SH-SY5Y (cell line): ENCODE results near the gene ETV3L.

Experiments used
- GATA2 ChIP-seq: IDR thresholded peaks from 2 replicates; pipeline ENCODE4 v1.6.1; 2011; ENCODE audit warnings: mild to moderate bottlenecking, low read depth, low read length
- GATA3 ChIP-seq: IDR thresholded peaks from 2 replicates; pipeline ENCODE4 v1.6.1; 2011; ENCODE audit warnings: low read depth, mild to moderate bottlenecking, low read length, moderate library complexity

Gene ETV3L

DNA sequence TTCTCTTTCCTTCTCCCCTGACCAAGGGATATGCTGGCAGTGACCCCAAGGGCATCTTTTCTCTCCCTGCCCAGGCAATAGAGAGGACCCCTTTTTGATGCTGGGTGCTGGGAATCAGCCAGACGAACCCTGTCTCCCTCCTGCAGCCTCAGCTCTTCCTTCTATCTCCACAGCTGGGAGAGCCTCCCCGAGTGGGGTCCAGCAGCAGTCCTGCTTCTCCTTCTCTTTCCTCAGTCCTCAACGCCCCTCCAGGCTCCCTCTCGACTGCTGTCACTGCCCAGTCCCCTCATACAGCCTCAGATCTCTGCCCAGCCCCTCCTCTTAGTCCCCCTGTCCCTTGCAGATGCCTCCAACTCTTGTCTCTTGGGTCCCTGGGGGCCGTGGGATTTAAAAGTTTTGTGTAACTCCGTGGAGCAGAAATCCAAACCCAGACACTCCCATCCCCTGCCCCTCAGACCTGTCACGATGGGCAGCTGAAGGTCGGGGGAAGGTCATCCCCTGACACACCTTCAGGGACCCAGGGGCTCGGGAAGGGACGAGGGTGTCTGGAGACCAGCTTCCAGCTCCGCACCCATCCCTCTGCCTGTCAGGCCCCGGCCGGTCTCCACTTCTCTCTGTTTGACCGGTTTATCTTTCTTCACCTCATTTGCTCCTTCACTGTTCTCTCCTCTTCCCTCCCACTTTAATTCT lies 5.8 kb upstream of the ETV3L start:
- no peak for TF ChIP-seq GATA3
- TF ChIP-seq GATA2 = no peak

DNA sequence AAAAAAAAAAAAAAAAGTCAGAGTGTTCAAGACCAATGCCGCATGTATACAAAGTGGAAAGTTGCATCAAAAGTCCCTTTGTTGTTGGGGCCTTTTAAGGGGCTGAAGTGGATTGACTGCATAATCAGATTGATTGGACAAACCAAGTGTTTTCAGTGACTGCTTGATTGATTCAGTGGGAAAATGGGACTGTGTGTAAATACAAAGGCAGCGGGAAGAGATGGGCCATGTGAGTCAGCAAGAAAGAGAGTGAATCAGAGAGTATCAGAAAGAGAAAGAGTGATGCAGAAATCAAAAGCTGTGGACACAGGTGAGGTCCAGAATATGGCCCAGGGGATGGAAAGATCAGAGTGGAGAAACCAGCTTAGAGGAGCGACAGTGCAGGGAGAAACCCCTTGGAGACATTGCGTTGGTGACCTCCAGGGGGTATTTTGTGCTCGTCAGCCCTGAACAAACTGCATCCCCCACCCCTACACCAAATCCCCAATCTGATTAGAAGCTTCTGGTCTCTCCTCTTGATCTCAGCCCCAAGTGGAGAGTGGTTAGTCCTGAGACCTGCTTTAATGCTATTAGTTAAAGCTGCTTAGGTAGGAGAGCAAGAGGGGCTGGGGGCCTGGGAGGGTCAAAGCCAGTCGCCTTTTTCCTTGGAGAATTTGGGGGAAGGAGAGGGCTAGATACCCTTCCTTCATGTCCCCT lies 5.1 kb upstream of the ETV3L start:
- TF ChIP-seq GATA2 (no peak), GATA3 (no peak)

DNA sequence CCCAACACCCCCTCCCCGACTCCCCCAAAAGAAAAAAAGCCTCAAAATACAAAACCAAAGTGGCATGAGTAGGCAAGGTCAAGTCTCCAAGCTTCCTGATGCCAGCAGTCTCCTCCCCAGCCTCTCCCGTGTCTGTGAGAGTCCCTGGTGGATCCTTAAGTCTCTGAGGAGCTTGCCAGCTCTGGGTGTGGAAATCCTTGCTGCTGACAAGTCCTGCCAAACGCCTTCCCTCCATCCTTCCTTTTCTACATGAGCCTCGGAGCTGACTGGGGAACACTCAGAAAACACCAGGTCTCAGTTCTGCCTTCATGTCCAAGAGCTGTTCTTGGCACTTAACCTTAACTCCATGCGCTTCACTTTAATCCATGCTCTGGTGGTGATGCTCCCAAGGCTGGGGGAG lies 3.7 kb upstream of the ETV3L start:
- TF ChIP-seq GATA2 (no peak), GATA3 (no peak)

DNA sequence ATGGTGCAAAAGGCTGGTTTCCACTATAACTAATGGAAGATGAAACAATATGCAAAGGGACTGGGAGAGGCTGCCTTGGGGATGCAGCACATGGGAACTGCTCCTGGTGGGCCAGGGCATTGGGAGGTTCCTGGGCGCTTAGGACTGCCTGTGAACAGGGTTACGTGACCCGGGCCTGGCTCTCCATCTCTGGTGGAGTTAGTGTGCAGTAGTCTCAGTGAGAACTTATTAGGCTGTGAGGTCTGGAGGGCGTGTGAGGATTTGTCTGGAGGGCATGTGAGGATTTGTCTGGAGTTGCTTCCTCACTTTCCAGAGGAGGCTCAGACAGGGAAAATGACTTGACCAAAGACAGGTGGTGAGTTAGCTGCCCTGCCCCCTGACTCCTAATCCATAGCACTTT lies 1.5 kb upstream of the ETV3L start:
- no peak for TF ChIP-seq GATA2
- no peak for TF ChIP-seq GATA3

DNA sequence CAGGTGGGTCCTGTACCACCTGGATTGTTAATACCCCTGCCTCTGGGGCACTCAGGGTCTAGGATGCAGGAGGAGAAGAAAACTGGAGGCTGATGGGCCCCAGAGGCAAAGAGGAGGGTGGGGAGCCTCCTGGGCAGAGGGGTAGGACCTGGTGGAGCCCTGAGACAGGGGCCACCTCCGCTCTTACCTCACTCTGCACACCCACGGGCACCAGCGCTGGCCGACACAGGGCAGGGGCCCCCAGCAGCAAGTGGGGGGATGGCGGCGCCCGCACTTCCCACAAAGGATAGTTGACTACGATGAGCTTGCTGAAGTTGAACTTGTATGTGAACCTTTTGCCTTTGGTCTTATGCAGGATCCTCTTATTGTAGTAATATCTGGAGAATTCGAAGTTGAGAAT lies 1.1 kb downstream of the ETV3L start:
- no peak for TF ChIP-seq GATA3
- TF ChIP-seq GATA2 = no peak

DNA sequence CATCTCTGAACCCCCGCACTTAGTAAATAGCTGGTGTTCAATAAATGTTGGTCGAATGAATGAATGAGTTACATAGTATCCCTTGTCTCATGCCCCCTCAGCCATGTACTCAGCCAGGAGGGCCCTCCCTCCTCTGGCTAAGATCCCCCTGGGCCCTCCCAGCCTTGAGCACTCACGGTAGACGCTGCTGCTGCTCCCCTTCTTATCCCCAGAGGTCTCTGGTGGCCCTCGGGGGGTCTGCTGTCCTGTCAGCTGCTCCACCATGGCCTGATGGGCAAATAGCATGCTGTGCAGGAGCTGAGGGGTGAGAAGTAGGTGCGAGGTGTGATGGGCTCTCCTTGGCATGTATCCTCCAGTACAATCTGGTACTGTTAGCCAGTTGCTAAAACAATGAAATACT lies 1.9 kb downstream of the ETV3L start:
- TF ChIP-seq GATA3 = no peak
- TF ChIP-seq GATA2 = no peak

DNA sequence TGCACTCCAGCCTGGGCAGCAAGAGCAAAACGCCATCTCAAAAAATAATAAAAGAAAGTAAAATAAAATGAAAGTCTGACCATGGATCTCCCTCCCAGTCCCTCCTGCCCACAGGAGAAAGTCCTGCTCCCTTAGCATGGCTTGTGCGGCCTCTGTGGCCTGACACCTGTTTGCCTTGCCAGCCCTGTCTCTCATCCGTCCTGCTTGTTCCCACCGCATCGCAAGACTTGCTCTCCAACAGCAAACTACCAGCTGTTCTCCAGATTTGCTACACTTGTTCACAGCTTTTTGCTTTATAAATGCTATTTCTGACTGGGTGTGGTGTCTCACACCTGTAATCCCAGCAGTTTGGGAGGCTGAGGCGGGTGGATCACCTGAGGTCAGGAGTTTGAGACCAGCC lies 2.7 kb downstream of the ETV3L start:
- TF ChIP-seq GATA2 = no peak

DNA sequence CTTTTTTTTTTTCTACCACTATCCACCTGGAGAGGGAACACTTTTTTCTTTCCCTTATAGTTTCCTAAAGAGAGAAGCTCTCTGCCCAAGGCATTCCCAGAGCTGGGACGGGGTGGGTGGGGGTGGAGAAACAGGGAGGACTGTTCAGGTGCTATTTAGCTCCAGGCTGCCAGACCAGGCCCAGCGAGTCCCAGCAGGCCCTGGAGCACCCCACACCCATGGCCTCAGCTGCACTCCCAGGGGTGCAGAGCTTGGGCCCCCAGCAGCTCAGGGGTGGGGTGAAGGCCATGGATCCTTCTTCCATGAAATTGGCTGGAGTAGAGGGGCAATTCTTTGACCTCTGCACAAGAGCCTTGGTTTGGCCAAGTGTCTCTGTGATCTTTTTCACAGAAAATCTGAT lies 4.1 kb downstream of the ETV3L start:
- TF ChIP-seq GATA2 = no peak
- no peak for TF ChIP-seq GATA3

DNA sequence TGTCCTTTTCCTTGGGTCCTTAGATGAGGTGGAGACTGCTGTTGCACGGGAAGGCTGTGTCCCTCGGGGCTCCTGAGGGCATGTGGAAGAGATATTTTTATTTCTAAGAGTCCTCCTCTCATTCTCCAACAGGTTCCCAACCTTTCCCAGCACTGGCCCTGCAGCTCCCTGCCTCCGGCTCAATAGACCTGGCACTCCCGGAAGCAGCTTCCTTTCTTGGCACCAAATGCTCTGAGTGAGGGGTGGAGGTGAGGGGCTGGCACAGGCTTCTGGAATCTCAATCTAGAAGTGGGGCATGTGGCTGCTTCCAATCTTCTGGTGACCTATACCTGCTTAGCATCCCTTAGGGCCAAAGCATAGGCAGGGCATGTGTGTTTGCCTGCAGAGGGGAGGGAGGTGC lies 4.5 kb downstream of the ETV3L start:
- no peak for TF ChIP-seq GATA3
- no peak for TF ChIP-seq GATA2

DNA sequence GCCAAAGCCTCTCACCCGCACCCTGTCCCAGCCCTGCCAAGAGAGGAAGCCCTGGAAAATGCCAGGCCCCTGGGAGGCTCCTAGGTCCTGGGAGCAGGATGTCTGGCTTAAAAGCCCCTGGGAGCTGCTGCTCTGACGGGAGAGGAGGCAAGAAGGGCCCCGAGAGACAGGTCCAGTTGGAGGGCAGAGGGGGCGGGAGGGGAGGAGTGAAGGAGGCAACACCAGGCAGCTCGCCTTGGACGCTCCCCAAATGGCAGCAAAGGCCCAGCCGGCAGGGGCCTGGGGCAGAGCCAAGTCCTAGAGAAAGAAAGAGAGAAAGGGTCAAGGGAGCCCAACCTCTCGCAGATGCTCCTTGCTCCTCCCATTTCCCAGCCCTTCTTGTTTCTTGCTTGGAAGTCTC lies 6.8 kb downstream of the ETV3L start:
- no peak for TF ChIP-seq GATA2
- TF ChIP-seq GATA3 = no peak

DNA sequence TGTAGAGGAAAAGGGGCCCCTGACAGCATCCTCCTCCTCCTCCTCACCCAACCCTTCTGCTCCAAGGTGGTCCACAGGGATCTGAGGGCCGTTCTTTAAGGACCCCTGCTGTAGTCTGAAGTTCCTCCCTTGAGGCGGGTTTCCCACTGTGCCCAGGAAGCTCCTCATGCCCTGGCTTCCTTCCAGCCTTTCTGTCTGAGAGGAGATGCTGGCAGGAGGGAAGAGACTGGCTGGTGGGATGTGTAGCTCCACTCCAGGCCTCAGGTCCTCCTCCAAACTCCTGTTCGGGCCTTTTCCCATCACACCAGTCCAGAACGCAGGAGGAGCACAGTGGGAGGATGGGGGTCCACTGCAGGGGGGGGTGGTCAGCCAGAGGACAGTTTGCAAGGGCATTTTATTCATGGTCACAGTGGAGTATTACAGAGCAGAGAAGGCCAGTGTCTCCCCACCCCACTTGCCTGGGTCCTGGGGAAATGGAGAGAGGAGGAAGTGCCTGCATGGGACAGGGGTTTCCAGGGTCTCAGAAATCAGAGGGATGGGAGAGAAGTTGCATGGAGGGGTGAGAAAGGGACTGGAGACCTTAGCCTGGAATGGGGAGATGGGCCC lies 7.8 kb downstream of the ETV3L start:
- no peak for TF ChIP-seq GATA2
- no peak for TF ChIP-seq GATA3

DNA sequence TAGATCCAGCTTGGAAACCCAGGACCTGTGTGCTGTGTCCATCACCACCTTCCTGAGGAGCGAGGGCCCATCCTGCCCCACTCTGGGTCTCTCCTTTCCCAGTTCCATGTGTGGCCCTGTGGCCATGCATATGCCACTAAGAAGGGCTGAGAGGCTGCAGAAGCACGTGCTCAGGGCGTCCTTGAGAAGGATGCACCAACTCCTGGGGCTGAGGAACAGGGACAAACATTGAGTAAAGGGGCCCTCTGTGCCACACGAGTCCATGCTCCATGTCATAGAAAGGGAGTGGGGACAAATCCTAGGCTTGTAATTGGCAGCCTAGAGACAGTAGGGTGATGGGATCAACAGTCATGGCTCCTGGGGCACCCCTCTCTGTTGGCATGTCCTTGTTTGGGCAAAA lies 8.4 kb downstream of the ETV3L start:
- TF ChIP-seq GATA3 (no peak), GATA2 (no peak)

DNA sequence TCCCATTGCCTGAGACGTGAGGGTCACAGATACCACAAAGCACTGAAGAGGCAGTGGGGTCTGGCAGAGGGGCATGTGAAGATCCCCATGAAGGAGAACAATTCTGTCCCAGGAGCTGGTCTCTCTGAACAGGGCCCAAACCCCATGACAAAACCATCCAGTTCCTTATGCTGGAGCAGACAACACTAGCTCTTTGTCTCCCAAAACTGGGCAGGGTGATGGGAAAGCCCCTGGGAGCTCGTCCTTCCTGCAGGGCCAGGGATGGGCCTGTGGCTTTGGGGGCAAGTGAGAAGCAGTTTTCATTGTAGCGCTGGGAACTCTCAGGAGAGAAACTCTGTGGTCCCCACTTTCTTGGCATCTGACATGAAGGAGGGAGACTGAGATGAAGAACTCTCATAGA lies 8.8 kb downstream of the ETV3L start:
- TF ChIP-seq GATA3 (no peak), GATA2 (no peak)

DNA sequence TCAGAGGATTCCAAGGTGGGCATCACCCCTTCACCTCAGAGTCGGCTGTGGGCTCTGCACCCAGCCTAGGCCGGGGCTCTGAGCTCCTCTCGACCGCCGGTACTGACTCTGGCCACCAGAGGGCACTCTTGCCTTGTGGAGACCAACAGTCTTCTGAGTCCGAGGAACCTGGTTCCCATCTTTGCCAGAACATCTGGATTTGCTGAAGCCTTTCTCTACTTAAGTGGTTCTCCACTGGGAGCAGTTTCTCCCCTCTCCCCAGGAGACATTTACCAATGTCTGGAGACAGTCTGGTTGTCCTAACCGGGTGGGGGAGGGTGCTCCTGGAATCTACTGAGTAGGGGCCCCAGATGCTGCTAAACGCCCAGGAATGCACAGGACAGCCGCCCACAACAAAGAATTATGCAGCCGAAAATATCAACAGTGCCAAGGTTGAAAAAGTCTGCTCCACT lies 9.4 kb downstream of the ETV3L start:
- no peak for TF ChIP-seq GATA2
- no peak for TF ChIP-seq GATA3

DNA sequence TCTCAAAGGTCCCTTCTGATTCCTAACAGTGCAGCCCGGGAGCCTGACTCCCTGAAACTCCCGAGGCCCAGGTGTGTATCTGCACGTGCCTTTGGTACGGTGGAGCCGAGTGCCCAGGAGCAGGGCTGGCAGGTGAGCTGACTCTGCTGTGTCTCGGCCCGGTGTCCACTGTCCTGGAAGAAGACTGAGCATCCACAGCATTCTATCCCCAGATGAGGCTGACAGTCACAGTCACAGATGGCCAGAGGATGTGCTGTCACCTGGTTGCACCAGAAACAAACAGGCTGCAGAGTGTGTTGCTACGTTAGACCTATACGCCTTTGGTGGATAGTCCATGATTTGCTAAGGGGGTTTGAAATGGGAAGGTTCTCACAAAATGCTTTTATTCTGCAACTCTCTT lies 9.8 kb downstream of the ETV3L start:
- no peak for TF ChIP-seq GATA2
- TF ChIP-seq GATA3 = no peak

DNA sequence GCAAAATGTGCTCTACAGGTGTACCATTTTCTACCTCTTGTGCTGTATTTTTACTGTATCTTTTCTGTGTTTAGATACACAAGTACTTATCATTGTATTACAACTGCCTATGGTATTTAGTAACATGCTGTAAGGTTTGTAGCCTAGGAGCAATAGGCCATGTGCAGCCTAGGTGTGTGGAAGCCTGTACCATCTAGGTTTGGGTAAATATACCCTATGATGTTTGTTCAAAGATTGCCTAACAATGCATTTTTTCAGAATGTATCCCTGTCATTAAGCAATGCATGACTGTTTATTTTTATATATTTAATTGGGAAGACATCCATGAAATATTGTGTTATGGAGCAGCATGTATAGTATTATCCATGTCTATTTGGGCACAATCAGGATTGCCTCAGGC lies 11.0 kb downstream of the ETV3L start:
- TF ChIP-seq GATA2 = no peak
- no peak for TF ChIP-seq GATA3
